WTC11 (cell line): ENCODE measurements around the gene OR13H1. TPM values are rescaled to one million over a fixed set of nuclear protein-coding genes. Genes with fewer than 3 reads are reported as not detected.

ENCODE experiments used
- ATAC-seq: fragments of 200-7000 bp; cut with Tn5 transposase; 2 replicates; pipeline ENCODE4 v1.10.0; 2021; ENCODE audit warnings: mild to moderate bottlenecking, moderate library complexity
- CTCF ChIA-PET: fragments of 300-600 bp; sonication (Branson Sonifier 250); formaldehyde crosslinking; loops from one replicate; lab custom pipeline; 2021; ENCODE audit warnings: antibody characterized with exemption; lab: Charles Lee
- POLR2A ChIA-PET: fragments of 350-600 bp; sonication (Branson Sonifier 250); formaldehyde crosslinking; loops from one replicate; lab custom pipeline; 2021; ENCODE audit warnings: antibody characterized with exemption; lab: Charles Lee
- DNase-seq: peaks from one replicate; pipeline ENCODE4 v3.0.0; 2021; ENCODE audit warnings: low spot score
- H3K27ac Mint-ChIP-seq: 2 replicates; pipeline ENCODE4 v1.8.0; 2021; ENCODE audit warnings: mixed read lengths
- H3K27me3 Mint-ChIP-seq: 2 replicates; pipeline ENCODE4 v1.8.0; 2021; ENCODE audit warnings: low read depth, mild to moderate bottlenecking, moderate library complexity, mixed read lengths
- H3K36me3 Mint-ChIP-seq: 2 replicates; pipeline ENCODE4 v1.8.0; 2021; ENCODE audit warnings: mixed read lengths
- H3K4me1 Mint-ChIP-seq: 2 replicates; pipeline ENCODE4 v1.8.0; 2022; ENCODE audit warnings: mixed read lengths
- H3K4me3 Mint-ChIP-seq: 2 replicates; pipeline ENCODE4 v1.8.0; 2021; ENCODE audit warnings: mild to moderate bottlenecking, moderate library complexity, mixed read lengths
- H3K9me3 Mint-ChIP-seq: 2 replicates; pipeline ENCODE4 v1.8.0; 2021; ENCODE audit warnings: mixed read lengths
- ATF1 ChIP-seq: sonication (generic); formaldehyde crosslinking; IDR thresholded peaks from 2 replicates; pipeline ENCODE4 v1.8.1; 2023; ENCODE audit warnings: mild to moderate bottlenecking, moderate library complexity, missing genetic modification reagents
- ATF3 ChIP-seq: sonication (generic); formaldehyde crosslinking; conservative IDR thresholded peaks from 2 replicates; pipeline ENCODE4 v1.8.1; 2022; ENCODE audit warnings: mild to moderate bottlenecking, missing genetic modification reagents
- ATF6 ChIP-seq: sonication (generic); formaldehyde crosslinking; IDR thresholded peaks from 2 replicates; pipeline ENCODE4 v1.8.1; 2023; ENCODE audit warnings: mild to moderate bottlenecking, missing genetic modification reagents
- EMX1 ChIP-seq: fragments of 250-450 bp; sonication (Bioruptor Pico); IDR thresholded peaks from 2 replicates; pipeline ENCODE4 v1.8.0; 2021; ENCODE audit warnings: mild to moderate bottlenecking
- FOXJ3 ChIP-seq: sonication (generic); formaldehyde crosslinking; IDR thresholded peaks from 2 replicates; pipeline ENCODE4 v1.9.0; 2021; ENCODE audit warnings: missing genetic modification reagents, mild to moderate bottlenecking, borderline replicate concordance
- GRHL2 ChIP-seq: fragments of 250-450 bp; sonication (Bioruptor Pico); IDR thresholded peaks from 2 replicates; pipeline ENCODE4 v1.8.0; 2022; ENCODE audit warnings: mild to moderate bottlenecking, moderate library complexity; ENCODE audit not compliant: insufficient replicate concordance, severe bottlenecking
- IRF1 ChIP-seq: sonication (generic); formaldehyde crosslinking; IDR thresholded peaks from 2 replicates; pipeline ENCODE4 v1.8.0; 2023; ENCODE audit warnings: missing genetic modification reagents
- IRF2 ChIP-seq: sonication (generic); formaldehyde crosslinking; IDR thresholded peaks from 2 replicates; pipeline ENCODE4 v1.8.0; 2022; ENCODE audit warnings: low read depth, missing genetic modification reagents, borderline replicate concordance
- JAZF1 ChIP-seq: fragments of 250-450 bp; sonication (Bioruptor Pico); IDR thresholded peaks from 2 replicates; pipeline ENCODE4 v1.9.0; 2021; ENCODE audit warnings: moderate library complexity, mild to moderate bottlenecking, inconsistent platforms
- NFATC4 ChIP-seq: fragments of 250-450 bp; sonication (Bioruptor Pico); IDR thresholded peaks from 2 replicates; pipeline ENCODE4 v1.9.0; 2021; ENCODE audit warnings: mild to moderate bottlenecking
- NFE2L1 ChIP-seq: sonication (generic); formaldehyde crosslinking; IDR thresholded peaks from 2 replicates; pipeline ENCODE4 v1.8.1; 2023; ENCODE audit warnings: missing genetic modification reagents
- PRRX2 ChIP-seq: fragments of 250-450 bp; sonication (Bioruptor Pico); IDR thresholded peaks from 2 replicates; pipeline ENCODE4 v1.8.0; 2021; ENCODE audit warnings: mild to moderate bottlenecking
- RELA ChIP-seq: sonication (generic); formaldehyde crosslinking; IDR thresholded peaks from 2 replicates; pipeline ENCODE4 v1.8.1; 2022; ENCODE audit warnings: missing genetic modification reagents, mild to moderate bottlenecking, borderline replicate concordance
- TEAD1 ChIP-seq: sonication (generic); formaldehyde crosslinking; IDR thresholded peaks from 2 replicates; pipeline ENCODE4 v1.8.0; 2022; ENCODE audit warnings: mild to moderate bottlenecking, missing genetic modification reagents
- ZNF219 ChIP-seq: sonication (generic); formaldehyde crosslinking; IDR thresholded peaks from 2 replicates; pipeline ENCODE4 v1.8.0; 2023; ENCODE audit warnings: missing genetic modification reagents, mild to moderate bottlenecking, borderline replicate concordance
- total RNA-seq: library from RNA; stranded (reverse); gene quantifications from 3 replicates; pipeline ENCODE4 v1.2.3, GENCODE V29; 2021
- TF ChIP-seq, protein P1 (sequence below): fragments of 250-450 bp; sonication (Bioruptor Pico); conservative IDR thresholded peaks from 2 replicates; pipeline ENCODE4 v1.9.0; 2021; ENCODE audit warnings: mild to moderate bottlenecking
- TF ChIP-seq, protein P2 (sequence below): fragments of 250-450 bp; sonication (Bioruptor Pico); IDR thresholded peaks from 2 replicates; pipeline ENCODE4 v1.9.0; 2021; ENCODE audit warnings: moderate library complexity, mild to moderate bottlenecking, inconsistent platforms, borderline replicate concordance
- TF ChIP-seq, protein P3 (sequence below): fragments of 250-450 bp; sonication (Bioruptor Pico); IDR thresholded peaks from 2 replicates; pipeline ENCODE4 v1.8.0; 2021; ENCODE audit warnings: mild to moderate bottlenecking
- TF ChIP-seq, protein P4 (sequence below): sonication (generic); formaldehyde crosslinking; IDR thresholded peaks from 2 replicates; pipeline ENCODE4 v1.8.1; 2022; ENCODE audit warnings: mild to moderate bottlenecking, missing genetic modification reagents, moderate library complexity, borderline replicate concordance
- TF ChIP-seq, protein P5 (sequence below): fragments of 250-450 bp; sonication (Bioruptor Pico); IDR thresholded peaks from 2 replicates; pipeline ENCODE4 v1.9.0; 2021; ENCODE audit warnings: mild to moderate bottlenecking

The OR13H1 gene
- total RNA-seq, 1 experiment from 2014 or later: not detected

- ATAC-seq: no peak
- TF ChIP-seq, protein P1, sequence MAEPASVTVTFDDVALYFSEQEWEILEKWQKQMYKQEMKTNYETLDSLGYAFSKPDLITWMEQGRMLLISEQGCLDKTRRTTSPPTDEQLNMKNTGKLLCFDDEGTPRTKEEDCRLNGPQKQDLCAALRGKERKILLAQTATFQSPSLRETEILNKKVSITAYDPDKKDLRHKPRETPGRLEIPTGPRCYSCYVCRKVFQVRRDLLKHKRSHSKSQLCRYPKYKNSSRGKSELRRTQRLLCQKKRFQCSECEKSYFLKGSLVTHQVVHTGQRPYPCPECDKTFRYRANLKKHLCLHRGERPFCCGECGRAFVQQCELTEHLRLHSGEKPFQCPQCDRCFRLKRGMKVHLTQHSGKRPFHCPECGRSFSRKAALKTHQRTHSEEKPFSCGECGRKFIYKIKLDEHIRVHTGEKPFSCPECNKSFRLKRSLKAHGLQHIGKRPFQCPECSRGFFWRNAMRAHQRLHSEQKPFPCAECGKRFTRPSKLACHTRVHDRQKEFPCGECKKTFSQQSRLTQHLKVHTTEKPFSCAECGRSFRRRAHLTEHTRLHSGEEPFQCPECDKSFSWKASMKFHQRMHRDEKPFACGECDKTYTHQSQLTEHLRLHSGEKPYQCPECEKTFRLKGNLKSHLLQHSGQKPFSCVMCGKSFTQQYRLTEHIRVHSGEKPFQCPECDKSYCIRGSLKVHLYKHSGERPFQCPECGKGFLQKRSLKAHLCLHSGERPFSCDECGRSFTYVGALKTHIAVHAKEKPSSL (CRISPR knock-in tag): no peak
- TF ChIP-seq, protein P2, sequence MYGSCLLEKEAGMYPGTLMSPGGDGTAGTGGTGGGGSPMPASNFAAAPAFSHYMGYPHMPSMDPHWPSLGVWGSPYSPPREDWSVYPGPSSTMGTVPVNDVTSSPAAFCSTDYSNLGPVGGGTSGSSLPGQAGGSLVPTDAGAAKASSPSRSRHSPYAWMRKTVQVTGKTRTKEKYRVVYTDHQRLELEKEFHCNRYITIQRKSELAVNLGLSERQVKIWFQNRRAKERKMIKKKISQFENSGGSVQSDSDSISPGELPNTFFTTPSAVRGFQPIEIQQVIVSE (CRISPR knock-in tag): no peak
- no peak for TF ChIP-seq JAZF1 (CRISPR knock-in tag)
- TF ChIP-seq, protein P3, sequence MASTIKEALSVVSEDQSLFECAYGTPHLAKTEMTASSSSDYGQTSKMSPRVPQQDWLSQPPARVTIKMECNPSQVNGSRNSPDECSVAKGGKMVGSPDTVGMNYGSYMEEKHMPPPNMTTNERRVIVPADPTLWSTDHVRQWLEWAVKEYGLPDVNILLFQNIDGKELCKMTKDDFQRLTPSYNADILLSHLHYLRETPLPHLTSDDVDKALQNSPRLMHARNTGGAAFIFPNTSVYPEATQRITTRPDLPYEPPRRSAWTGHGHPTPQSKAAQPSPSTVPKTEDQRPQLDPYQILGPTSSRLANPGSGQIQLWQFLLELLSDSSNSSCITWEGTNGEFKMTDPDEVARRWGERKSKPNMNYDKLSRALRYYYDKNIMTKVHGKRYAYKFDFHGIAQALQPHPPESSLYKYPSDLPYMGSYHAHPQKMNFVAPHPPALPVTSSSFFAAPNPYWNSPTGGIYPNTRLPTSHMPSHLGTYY (CRISPR knock-in tag): no peak
- no peak for TF ChIP-seq NFATC4
- no peak for TF ChIP-seq PRRX2
- no peak for TF ChIP-seq ZNF219
- no peak for TF ChIP-seq EMX1 (CRISPR knock-in tag)
- TF ChIP-seq IRF1 (CRISPR knock-in tag): no peak
- no peak for TF ChIP-seq FOXJ3
- TF ChIP-seq IRF2 (CRISPR knock-in tag): no peak
- TF ChIP-seq ATF1 (CRISPR knock-in tag): no peak
- CTCF ChIA-PET: no interaction called here
- POLR2A ChIA-PET: no interaction called here
- DNase-seq: no peak
- Mint-ChIP-seq H3K4me1 (no peaks in the 10 kb centered on the region), H3K4me3 (no peak overlapping the region), H3K36me3 (peaks cover 70% of the 10 kb centered on the region), H3K27me3 (no peaks in the 10 kb centered on the region), H3K9me3 (peaks cover 50% of the 10 kb centered on the region), H3K27ac (no peak overlapping the region)
Observed at GRCh38 chrX:131513159-131513914, 30.5 kb upstream of the OR13H1 start.

- peaks cover 68% of the 10 kb centered on the region for H3K9me3 Mint-ChIP-seq
- H3K4me1 Mint-ChIP-seq: peaks cover 7% of the 10 kb centered on the region
- POLR2A ChIA-PET: no interaction called here
- no peak for DNase-seq
- peaks cover 75% of the 10 kb centered on the region for H3K36me3 Mint-ChIP-seq
- H3K27me3 Mint-ChIP-seq: peaks cover 3% of the 10 kb centered on the region; the same call in 1 of the 2 replicates
- no peak overlapping the region for H3K4me3 Mint-ChIP-seq
- ATAC-seq: no peak
- no peak overlapping the region for H3K27ac Mint-ChIP-seq
- CTCF ChIA-PET: no interaction called here
- no peak for TF ChIP-seq TEAD1 (CRISPR knock-in tag)
- TF ChIP-seq, protein P1 (CRISPR knock-in tag): no peak
- TF ChIP-seq, protein P4, sequence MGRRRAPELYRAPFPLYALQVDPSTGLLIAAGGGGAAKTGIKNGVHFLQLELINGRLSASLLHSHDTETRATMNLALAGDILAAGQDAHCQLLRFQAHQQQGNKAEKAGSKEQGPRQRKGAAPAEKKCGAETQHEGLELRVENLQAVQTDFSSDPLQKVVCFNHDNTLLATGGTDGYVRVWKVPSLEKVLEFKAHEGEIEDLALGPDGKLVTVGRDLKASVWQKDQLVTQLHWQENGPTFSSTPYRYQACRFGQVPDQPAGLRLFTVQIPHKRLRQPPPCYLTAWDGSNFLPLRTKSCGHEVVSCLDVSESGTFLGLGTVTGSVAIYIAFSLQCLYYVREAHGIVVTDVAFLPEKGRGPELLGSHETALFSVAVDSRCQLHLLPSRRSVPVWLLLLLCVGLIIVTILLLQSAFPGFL (CRISPR knock-in tag): no peak
- no peak for TF ChIP-seq ATF3
- TF ChIP-seq NFE2L1 (CRISPR knock-in tag): no peak
- TF ChIP-seq, protein P5, sequence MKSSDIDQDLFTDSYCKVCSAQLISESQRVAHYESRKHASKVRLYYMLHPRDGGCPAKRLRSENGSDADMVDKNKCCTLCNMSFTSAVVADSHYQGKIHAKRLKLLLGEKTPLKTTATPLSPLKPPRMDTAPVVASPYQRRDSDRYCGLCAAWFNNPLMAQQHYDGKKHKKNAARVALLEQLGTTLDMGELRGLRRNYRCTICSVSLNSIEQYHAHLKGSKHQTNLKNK (CRISPR knock-in tag): no peak
- TF ChIP-seq RELA: no peak
- no peak for TF ChIP-seq ATF6 (CRISPR knock-in tag)
- no peak for TF ChIP-seq GRHL2 (CRISPR knock-in tag)
Observed at GRCh38 chrX:131521824-131522223, 22.1 kb upstream of the OR13H1 start.
